ENCODE measurements around the gene AOPEP.

GRCh38 chr9:94934816-94935328 lies 208.4 kb downstream of the AOPEP start:
- TF ChIP-seq CTCF (IDR thresholded peaks at IDR 0.05) (no peak), POLR2A (IDR thresholded peaks at IDR 0.05) (no peak)

All from heart left ventricle (tissue), 13 donors.